GM12878 (cell line): ENCODE data around the gene FAM210A. TPM values are rescaled to one million over a fixed set of nuclear protein-coding genes. Genes with fewer than 3 reads are reported as not detected.
A peak's percentile ranks its signal among the peaks of the same experiment; 100 is the strongest.

Experiments used
- ATAC-seq: fragments of 200-7000 bp; cut with Tn5 transposase; 3 replicates; pipeline ENCODE4 v1.9.1; 2020; ENCODE audit warnings: mild to moderate bottlenecking, moderate library complexity
- BruUV-seq: library from RNA; stranded (reverse); fragments of 400-500 nt; replicated peaks from 2 replicates; lab custom pipeline; 2021; lab: Mats Ljungman, UMichigan
- CTCF ChIA-PET: fragments of 300-600 bp; sonication (Branson Sonifier 250); formaldehyde crosslinking; extraction: SDS; loops from one replicate; lab custom pipeline; 2021; ENCODE audit warnings: inconsistent platforms; lab: Yijun Ruan, JAX
- POLR2A ChIA-PET: fragments of 350-600 bp; formaldehyde crosslinking; extraction: SDS; loops from one replicate; lab custom pipeline; 2021; ENCODE audit warnings: inconsistent platforms; lab: Charles Lee
- RAD21 ChIA-PET: fragments of 300-600 bp; sonication (Branson Sonifier 250); formaldehyde crosslinking; loops from one replicate; lab custom pipeline; 2023; ENCODE audit warnings: antibody characterized with exemption; ENCODE audit not compliant: unreplicated experiment; lab: Charles Lee
- SMC1A ChIA-PET: fragments of 300-600 bp; sonication (Branson Sonifier 250); formaldehyde crosslinking; loops from one replicate; lab custom pipeline; 2023; ENCODE audit not compliant: unreplicated experiment, uncharacterized antibody; lab: Charles Lee
- DNase-seq: peaks from one replicate; pipeline ENCODE4 v3.0.0-alpha.2; 2011; ENCODE audit warnings: low read depth, low spot score
- FAIRE-seq: peaks from 3 replicates; lab custom pipeline; 2011; peaks lifted over from hg19 to GRCh38; lab: Jason Lieb, UNC
- H2AFZ ChIP-seq: 2 replicates; pipeline ENCODE4 v1.6.0; 2011; ENCODE audit warnings: low read depth, low read length, control low read depth; ENCODE audit not compliant: control insufficient read depth
- H3K27ac ChIP-seq: 2 replicates; pipeline ENCODE4 v1.5.1; 2011; ENCODE audit warnings: control low read depth; ENCODE audit not compliant: control insufficient read depth, insufficient read depth
- H3K27me3 ChIP-seq, 2 experiments: replicated peaks in 1 of 2; 2 replicates each; pipeline versions ENCODE4 v1.6.0 to v1.6.1; 2011; ENCODE audit warnings: low read length in 1 of 2; ENCODE audit not compliant: control insufficient read depth in 2 of 2, insufficient read depth in 2 of 2
- H3K36me3 ChIP-seq, 2 experiments: 2 replicates each; pipeline ENCODE4 v1.5.1; 2011; ENCODE audit warnings: low read length in 1 of 2; ENCODE audit not compliant: control insufficient read depth in 2 of 2, insufficient read depth in 2 of 2
- H3K4me1 ChIP-seq: 2 replicates; pipeline ENCODE4 v1.6.1; 2011; ENCODE audit warnings: mild to moderate bottlenecking, low read length, moderate library complexity, mixed read lengths; ENCODE audit not compliant: control insufficient read depth, insufficient read depth
- H3K4me2 ChIP-seq: 2 replicates; pipeline ENCODE4 v1.6.0; 2011; ENCODE audit warnings: control low read depth; ENCODE audit not compliant: control insufficient read depth, insufficient read depth
- H3K4me3 ChIP-seq: fragments of 200-600 bp; sonication (generic); 2 replicates; pipeline ENCODE4 v1.5.1; 2016
- H3K79me2 ChIP-seq: 2 replicates; pipeline ENCODE4 v1.6.0; 2011; ENCODE audit warnings: low read length; ENCODE audit not compliant: control insufficient read depth, insufficient read depth
- H3K9ac ChIP-seq: 2 replicates; pipeline ENCODE4 v1.8.0; 2011; ENCODE audit warnings: low read length, control low read depth, mixed read lengths; ENCODE audit not compliant: control insufficient read depth, insufficient read depth
- H3K9me3 ChIP-seq: replicated peaks from 3 replicates; pipeline ENCODE4 v1.5.1; 2011; ENCODE audit warnings: mild to moderate bottlenecking, low read length; ENCODE audit not compliant: control insufficient read depth, insufficient read depth
- H4K20me1 ChIP-seq: 2 replicates; pipeline ENCODE4 v1.6.0; 2011; ENCODE audit not compliant: control insufficient read depth, insufficient read depth
- BMI1 ChIP-seq: fragments of 450-650 bp; IDR thresholded peaks from 2 replicates; pipeline ENCODE4 v1.6.1; 2016; ENCODE audit warnings: mild to moderate bottlenecking, moderate library complexity, borderline replicate concordance
- CTCF ChIP-seq, 3 experiments: IDR thresholded peaks in 2 of 3; conservative IDR thresholded peaks in 1 of 3; 2 replicates each; pipeline ENCODE4 v1.5.1; 2011; ENCODE audit warnings: low read depth in 3 of 3, low read length in 3 of 3, mild to moderate bottlenecking in 3 of 3, control low read depth in 2 of 3, moderate library complexity in 2 of 3, inconsistent platforms in 1 of 3, mixed read lengths in 1 of 3; ENCODE audit not compliant: control insufficient read depth in 2 of 3, insufficient read depth in 1 of 3; ENCODE audit errors: extremely low read depth in 1 of 3
- EGR1 ChIP-seq, 2 experiments: IDR thresholded peaks; 1 replicate in 1 of 2; 2 replicates in 1 of 2; pipeline ENCODE4 v1.6.1; 2011 to 2012; ENCODE audit warnings: low read depth in 2 of 2, low read length in 2 of 2, borderline replicate concordance in 1 of 2, mild to moderate bottlenecking in 1 of 2, moderate library complexity in 1 of 2
- ESRRA ChIP-seq: IDR thresholded peaks from 2 replicates; pipeline ENCODE4 v1.6.1; 2012; ENCODE audit warnings: mild to moderate bottlenecking, low read length, improper control_type of control experiment
- ETV6 ChIP-seq, 2 experiments: fragments of 450-650 bp in 1 of 2; IDR thresholded peaks in 1 of 2; conservative IDR thresholded peaks in 1 of 2; 2 replicates each; pipeline ENCODE4 v1.6.1; 2014; ENCODE audit warnings: antibody characterized with exemption in 1 of 2, borderline replicate concordance in 1 of 2, low read depth in 1 of 2, mild to moderate bottlenecking in 1 of 2, moderate library complexity in 1 of 2
- FOS ChIP-seq: IDR thresholded peaks from 3 replicates; pipeline ENCODE4 v1.6.1; 2011; ENCODE audit warnings: borderline replicate concordance; ENCODE audit not compliant: insufficient read length; ENCODE audit errors: extremely low read depth
- FOXM1 ChIP-seq: IDR thresholded peaks from 2 replicates; pipeline ENCODE4 v1.6.1; 2012; ENCODE audit warnings: low read depth, mild to moderate bottlenecking, inconsistent platforms, low read length, moderate library complexity
- POLR2A ChIP-seq: IDR thresholded peaks from 2 replicates; pipeline ENCODE4 v1.6.1; 2011; ENCODE audit warnings: low read depth, mild to moderate bottlenecking, low read length
- POLR2AphosphoS2 ChIP-seq: IDR thresholded peaks from 2 replicates; pipeline ENCODE4 v1.6.1; 2011; ENCODE audit warnings: low read depth, mild to moderate bottlenecking, low read length, improper control_type of control experiment, moderate library complexity
- POLR2AphosphoS5 ChIP-seq: IDR thresholded peaks from 2 replicates; pipeline ENCODE4 v1.6.1; 2011; ENCODE audit warnings: mild to moderate bottlenecking, low read length, inconsistent platforms
- RAD51 ChIP-seq: fragments of 450-650 bp; IDR thresholded peaks from 2 replicates; pipeline ENCODE4 v1.6.1; 2016; ENCODE audit warnings: moderate library complexity, mild to moderate bottlenecking, inconsistent platforms
- TAF1 ChIP-seq: IDR thresholded peaks from 2 replicates; pipeline ENCODE4 v1.6.1; 2011; ENCODE audit warnings: mild to moderate bottlenecking, low read depth, low read length, borderline replicate concordance
- TARDBP ChIP-seq: IDR thresholded peaks from 2 replicates; pipeline ENCODE4 v1.6.1; 2016; ENCODE audit warnings: borderline replicate concordance
- WGBS: methylation state at CpG from one replicate; pipeline ENCODE4 v1.1.6; 2016; ENCODE audit warnings: low lambda C conversion rate; ENCODE audit not compliant: insufficient replicate concordance, insufficient coverage; ENCODE audit errors: missing lambda C conversion rate; 5-methylcytosine and 5-hydroxymethylcytosine counted together
- in situ Hi-C: fragments of 300-500 bp; cut with MboI; formaldehyde crosslinking; loops from 9 replicates; pipeline ENCODE4 v1.14.3; 2018; ENCODE audit warnings: mixed read lengths
- intact Hi-C: fragments of 100-400 bp; cut with micrococcal nuclease; formaldehyde crosslinking; loops from one replicate; pipeline ENCODE4 v1.14.2; 2022; ENCODE audit not compliant: unreplicated experiment
- polyA plus RNA-seq, 11 experiments: library from polyadenylated mRNA; depleted of rRNA in 4 of 11; unstranded in 6 of 11; stranded (reverse) in 5 of 11; fragments of >200 nt; fragmentation: Nextera tagmentation in 4 of 11; fragmentation: Illumina TruSeq in 1 of 11; extraction: Ambion mirVana in 4 of 11; extraction: Trizol in 1 of 11; gene quantifications; 1 replicate in 1 of 11; 2 replicates in 10 of 11; pipeline versions ENCODE4 v1.2.1 to v1.2.3, GENCODE V29; 2011 to 2016; ENCODE audit warnings: inconsistent platforms in 2 of 11, missing spikeins in 2 of 11, low read depth in 1 of 11
- total RNA-seq, 4 experiments: library from RNA; depleted of rRNA in 3 of 4; stranded (reverse); fragments of >200 nt in 3 of 4; fragmentation: Illumina TruSeq in 1 of 4; extraction: Trizol in 1 of 4; gene quantifications; 2 replicates each; pipeline versions ENCODE4 v1.2.1 to v1.2.3, GENCODE V29; 2013 to 2021

Gene FAM210A
- total and polyA plus RNA-seq, 10 of the 15 experiments (the other 5 are each of a cell fraction or from before 2014, with no cell fraction given), result 10.3 to 56.3 (median 17.7) TPM

DNA sequence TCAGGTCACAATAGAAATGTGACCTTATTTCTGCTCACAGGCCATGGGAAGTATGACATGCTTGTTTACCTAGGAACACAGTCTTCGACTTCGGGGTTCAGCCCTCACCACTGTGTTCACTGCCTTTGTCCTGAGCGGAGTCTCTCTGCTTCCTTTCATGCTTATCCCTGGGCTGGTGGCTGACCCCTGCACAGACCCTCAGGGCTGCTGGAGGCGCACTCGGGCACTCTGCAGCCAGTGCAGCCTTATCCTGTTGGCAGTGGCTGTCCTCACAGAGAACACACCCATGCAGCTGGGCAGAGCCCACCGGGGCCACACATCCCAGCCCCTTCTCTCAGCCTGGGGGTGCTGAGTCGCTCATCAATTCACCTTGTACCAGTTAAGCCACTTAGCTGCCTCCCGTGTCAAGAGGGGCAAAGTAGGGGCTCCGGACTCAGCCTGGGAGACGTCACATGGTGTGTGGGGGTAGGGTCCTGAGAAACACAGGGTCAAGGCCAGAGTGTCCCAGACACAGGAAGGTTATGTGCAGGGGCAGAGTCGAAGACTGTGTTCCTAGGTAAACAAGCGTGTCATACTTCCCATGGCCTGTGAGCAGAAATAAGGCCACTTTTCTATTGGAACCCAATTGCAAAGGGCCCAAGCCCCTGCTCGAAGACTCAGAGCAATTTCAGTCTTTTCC is 107.5 kb downstream of the FAM210A start:
- in situ Hi-C loops (no loop called here), intact Hi-C loops (no loop called here)
- H3K27me3 ChIP-seq, result no peaks in the 10 kb centered on the region
- H3K9ac ChIP-seq, result no peak overlapping the region
- no peak for FAIRE-seq
- no peak overlapping the region for H2AFZ ChIP-seq
- H4K20me1 ChIP-seq, result no peaks in the 10 kb centered on the region
- 92% methylated on average over 13 of the region's 13 CpGs for WGBS
- no peak overlapping the region for H3K27ac ChIP-seq
- no TSS peak for BruUV-seq
- ChIA-PET CTCF (interaction anchor here (13.5 kb wide), 1 partner anchor 59 kb away, joined by 235 read pairs; no protein-coding TSS in a partner anchor), POLR2A (no interaction called here), RAD21 (no interaction called here), SMC1A (interaction anchor here (2.1 to 13.4 kb wide), 2 partner anchors 59 to 60 kb away, joined by 8 to 372 read pairs; no protein-coding TSS in a partner anchor)
- no peak for DNase-seq
- H3K79me2 ChIP-seq, result peaks cover 25% of the 10 kb centered on the region
- H3K4me2 ChIP-seq, result no peak overlapping the region
- TF ChIP-seq RAD51 (no peak), TAF1 (no peak), POLR2AphosphoS2 (no peak), POLR2A (0 out of 2 replicates have a peak, but pooled peaks have one; percentile 24), TARDBP (no peak), BMI1 (no peak), FOXM1 (no peak), ETV6 (conservative IDR thresholded peaks at IDR 0.05 in 1 of 2, IDR thresholded peaks at IDR 0.05 in 1 of 2; ENCODE audit: borderline replicate concordance in 1 of 2, low read depth in 1 of 2) (no peak), EGR1 (IDR thresholded peaks at IDR 0.05; ENCODE audit: borderline replicate concordance in 1 of 2, low read depth in 2 of 2, low read length in 2 of 2) (no peak), CTCF (IDR thresholded peaks at IDR 0.05 in 2 of 3, conservative IDR thresholded peaks at IDR 0.05 in 1 of 3; ENCODE audit: control insufficient read depth in 2 of 3, extremely low read depth in 1 of 3, insufficient read depth in 1 of 3, low read depth in 3 of 3, low read length in 3 of 3) (no peak), POLR2AphosphoS5 (0 out of 2 replicates have a peak, but pooled peaks have one; percentile 39), FOS (no peak), ESRRA (no peak)
- H3K36me3 ChIP-seq, result no peaks in the 10 kb centered on the region; a peak in 2 of 4 replicates
- H3K4me1 ChIP-seq, result peaks cover 32% of the 10 kb centered on the region
- no peak overlapping the region for H3K4me3 ChIP-seq
- no peak for ATAC-seq
- no peaks in the 10 kb centered on the region for H3K9me3 ChIP-seq
